ENCODE measurements around the gene NPW.
A peak's percentile ranks its signal among the peaks of the same experiment; 100 is the strongest.

Gene NPW

DNA sequence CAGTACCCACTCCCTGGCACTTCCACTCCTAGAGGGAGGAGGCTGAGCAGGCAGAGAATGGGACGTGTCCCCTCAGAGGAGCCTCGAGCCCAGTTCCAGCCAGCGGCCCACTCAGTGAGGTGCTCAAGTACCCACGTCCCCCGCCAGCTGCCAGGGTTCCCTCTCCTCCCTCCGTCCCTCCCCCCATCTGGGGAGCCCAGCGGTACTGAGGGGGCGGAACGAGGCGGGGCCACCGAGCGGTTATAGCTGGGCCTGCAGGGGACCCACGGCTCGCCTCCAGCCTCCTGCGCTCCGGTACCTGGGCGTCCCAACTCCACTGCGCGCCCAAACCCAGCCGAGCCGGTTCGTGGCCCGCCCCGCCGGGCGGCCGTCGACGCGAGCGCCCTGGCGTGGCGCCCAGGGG, at the start of gene NPW:
NPW (plus strand) TSS at position 268 of the 403 bp plus-strand sequence.
- no peak for DNase-seq (ENCODE audit: low read depth)

- DNase-seq (ENCODE audit: low read depth): peak; percentile 79
These were observed 47.6 kb upstream of the NPW start, which contains the start of gene TBL3 for GRCh38 chr16:1971796-1972489. Gene TBL3 (plus strand): TSS chr16:1972053. CDS start chr16:1972165, 112 bp downstream.

DNA sequence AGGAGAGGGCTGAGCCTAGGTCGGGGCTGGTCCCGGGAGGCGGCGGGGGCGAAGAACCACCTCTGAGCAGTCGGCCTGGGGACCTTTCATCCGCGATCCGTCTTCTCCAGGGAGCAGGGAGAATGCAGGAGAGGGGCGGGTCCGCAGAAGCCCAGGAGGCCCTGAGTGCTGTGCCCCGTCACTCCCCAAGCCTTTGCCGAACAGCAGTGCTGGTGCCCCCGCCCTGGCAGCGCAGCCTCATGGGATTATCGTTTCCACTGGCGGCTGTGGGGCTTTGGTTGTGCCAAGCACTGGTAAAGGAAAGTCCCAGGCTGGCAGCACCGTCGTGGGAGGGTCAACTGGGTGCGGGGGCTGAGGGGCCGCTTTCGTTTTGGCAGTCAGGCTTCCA, 47.1 kb upstream of the NPW start:
- DNase-seq (ENCODE audit: low read depth): no peak

GRCh38 chr16:1973461-1974156, 46.0 kb upstream of the NPW start:
- DNase-seq (ENCODE audit: low read depth): no peak

GRCh38 chr16:1974157-1975070, 45.2 kb upstream of the NPW start:
- no peak for DNase-seq (ENCODE audit: low read depth)

DNA sequence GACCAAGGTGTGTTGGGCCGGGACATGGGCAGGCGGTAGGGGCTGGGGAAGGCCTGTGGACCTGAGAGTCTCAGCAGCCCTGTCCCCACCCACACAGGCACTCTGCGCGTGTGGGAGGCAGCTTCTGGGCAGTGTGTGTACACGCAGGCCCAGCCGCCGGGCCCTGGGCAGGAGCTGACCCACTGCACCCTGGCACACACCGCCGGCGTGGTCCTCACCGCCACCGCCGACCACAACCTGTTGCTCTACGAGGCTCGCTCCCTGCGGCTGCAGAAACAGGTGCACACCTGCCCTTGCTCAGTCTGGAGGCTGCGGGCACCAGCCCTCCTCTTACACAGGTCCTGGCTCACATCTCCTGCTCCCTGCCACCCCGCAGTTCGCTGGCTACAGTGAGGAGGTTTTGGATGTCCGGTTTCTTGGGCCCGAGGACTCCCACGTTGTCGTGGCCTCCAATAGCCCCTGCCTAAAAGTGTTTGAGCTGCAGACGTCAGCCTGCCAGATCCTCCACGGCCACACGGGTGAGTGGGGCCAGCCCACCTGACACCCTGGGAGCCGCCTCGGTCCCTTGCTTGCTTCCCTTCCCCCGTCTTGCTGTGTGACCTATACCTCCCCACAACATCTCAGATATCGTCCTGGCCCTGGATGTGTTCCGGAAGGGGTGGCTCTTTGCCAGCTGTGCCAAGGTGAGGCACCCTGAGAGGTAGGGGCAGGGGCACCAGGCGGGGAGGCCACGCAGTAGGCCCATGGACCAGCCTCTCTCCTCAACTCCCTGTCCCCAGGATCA, 44.0 kb upstream of the NPW start:
- DNase-seq (ENCODE audit: low read depth): no peak

GRCh38 chr16:1976216-1976520, 43.4 kb upstream of the NPW start:
- no peak for DNase-seq (ENCODE audit: low read depth)

DNA sequence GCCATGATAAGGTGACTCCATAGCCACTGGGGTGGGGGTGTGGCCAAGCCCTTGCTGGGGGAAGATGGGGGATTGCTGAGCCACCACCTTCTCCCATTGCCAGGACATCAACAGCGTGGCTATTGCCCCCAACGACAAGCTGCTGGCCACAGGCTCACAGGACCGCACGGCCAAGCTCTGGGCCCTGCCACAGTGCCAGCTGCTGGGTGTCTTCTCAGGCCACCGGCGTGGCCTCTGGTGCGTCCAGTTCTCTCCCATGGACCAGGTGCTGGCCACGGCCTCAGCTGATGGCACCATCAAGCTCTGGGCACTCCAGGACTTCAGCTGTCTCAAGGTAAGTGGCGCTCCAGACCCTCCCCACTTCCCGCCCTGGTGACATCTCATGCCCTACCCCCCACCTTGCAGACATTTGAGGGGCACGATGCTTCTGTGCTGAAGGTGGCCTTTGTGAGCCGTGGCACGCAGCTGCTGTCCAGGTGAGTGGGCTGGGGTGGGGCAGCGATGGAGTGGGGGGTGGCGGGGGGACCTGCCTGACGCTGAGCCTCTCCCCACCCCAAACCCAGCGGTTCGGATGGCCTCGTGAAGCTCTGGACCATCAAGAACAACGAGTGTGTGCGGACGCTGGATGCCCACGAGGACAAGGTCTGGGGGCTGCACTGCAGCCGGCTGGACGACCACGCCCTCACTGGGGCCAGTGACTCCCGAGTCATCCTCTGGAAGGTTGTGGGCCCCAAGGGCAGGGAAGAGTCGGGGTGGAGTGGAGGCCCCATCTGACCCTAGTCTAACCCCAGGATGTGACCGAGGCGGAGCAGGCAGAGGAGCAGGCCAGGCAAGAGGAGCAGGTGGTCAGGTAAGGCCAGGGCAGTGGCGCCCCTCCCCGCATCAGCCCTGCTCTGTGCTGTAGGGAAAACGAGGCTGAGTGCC, 42.4 kb upstream of the NPW start:
- DNase-seq (ENCODE audit: low read depth): no peak

GRCh38 chr16:1977875-1978268, 41.7 kb upstream of the NPW start:
- no peak for DNase-seq (ENCODE audit: low read depth)

DNA sequence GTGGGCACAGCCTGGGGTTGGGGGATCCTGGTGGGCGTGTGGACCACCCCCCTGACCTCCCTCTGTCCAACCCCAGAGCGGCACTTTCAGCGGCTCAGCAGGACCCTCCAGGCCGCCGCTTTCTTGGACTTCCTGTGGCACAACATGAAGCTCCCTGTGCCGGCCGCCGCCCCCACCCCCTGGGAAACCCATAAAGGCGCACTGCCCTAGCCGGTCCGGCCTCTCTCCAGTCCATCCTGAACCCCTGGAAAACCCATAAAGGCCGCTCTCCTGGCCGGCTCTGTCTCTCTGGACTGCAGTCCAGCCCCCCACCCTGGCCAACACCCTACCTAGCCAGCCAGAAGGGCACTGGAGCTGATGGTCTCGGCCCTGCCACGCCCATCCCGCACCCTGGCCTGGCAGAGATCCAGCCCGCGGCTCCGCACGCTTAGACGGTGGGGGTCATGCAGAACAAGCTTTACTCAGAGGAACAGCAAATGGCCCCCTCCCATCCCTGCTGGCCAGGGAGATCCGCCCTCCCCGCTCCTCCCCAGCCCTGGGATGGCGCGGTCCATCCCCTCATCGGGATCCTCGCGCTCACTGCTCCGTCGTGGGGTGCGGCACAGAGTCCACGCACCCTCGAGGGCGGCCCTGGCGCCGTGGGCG, 41.0 kb upstream of the NPW start:
- no peak for DNase-seq (ENCODE audit: low read depth)

DNA sequence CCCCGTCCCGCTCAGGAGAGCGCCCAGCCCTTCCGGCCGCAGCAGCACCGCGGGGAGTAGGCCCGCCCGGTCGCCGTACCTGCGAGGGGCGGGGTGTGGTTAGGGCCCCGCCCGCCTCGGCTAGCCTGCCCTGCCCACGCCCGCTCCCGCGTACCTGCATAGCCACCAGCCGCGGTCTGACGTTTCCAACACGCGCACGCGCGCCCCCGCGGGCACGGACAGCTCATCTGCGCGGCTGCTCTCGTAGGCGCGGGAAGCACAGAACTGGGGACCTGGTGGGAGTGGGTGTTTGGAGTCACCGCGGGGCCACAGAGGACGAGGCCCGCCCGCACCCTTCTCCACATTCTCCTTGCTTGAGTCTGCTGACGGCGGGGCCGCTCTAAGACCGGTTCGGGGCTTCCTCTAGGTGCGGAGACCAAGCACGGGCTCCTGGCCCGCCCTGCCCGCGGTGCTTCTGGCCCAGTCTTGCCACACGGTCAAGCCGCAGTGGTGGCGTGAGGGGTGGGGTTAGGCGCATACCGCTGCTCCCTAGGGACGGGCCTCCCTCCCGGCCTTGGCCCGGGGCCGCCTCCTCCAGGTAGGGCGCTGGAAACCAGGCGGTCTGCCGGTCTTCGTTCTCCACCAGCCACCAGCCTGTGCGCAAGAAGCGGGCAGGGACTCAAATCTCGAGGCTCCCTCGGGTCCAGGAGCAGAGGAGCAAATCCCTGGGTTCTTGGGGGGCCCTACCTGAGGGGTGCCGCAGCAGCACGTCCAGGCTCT, 40.1 kb upstream of the NPW start:
- DNase-seq (ENCODE audit: low read depth): no peak

DNA sequence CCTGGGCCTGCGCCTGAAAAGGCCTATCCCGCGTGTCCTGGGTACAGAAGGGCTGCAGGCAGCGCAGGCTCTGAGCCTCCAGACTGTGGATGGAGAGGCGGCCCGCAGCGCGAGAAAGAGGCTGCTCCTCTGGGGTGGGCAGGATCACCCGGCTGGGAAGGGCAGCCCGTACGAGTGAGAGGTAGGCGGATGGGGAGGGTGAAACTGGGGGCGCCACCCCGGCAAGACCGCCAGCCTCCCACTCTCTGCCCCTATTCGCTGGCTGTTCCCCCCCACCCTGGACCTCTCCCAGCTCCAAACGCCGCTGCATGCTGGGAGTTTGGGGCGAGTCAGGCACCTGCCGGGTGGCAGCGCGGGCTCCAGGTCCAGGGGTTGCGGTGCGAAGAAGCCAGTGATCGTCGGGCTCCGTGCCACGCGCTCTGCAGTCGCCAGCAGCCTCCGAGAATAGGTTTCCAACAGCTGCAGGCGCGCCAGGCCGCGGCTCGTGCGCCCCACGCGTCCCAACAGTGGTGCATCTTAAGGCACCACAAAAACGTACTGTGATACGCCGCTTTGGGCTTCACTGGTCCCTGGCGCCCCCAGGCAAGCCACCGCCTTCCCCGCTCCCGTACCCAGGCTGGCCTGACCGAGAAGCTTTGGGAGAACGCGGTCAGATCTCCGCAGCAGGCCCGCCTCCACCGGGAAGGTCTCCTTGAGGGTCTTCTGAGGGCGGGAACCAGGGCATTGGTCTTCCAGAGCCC, 39.4 kb upstream of the NPW start:
- no peak for DNase-seq (ENCODE audit: low read depth)

DNA sequence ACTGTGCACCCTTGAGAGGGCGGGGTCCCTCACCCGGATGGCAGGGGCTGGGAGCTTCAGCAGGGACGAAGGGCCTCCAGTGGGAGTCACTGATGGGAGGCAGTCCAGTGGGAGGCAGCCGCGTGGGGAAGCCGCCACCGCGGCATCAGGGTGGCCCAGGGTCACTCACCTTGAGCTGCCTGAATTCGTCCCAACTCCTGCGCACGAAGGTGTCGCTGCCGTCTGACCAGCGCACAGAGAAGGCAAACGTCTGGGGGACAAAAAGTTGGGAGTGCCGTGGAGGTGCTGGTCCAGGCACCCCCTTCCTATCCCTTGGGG, 38.9 kb upstream of the NPW start:
- no peak for DNase-seq (ENCODE audit: low read depth)

- DNase-seq (ENCODE audit: low read depth): no peak
These were observed 38.2 kb upstream of the NPW start, which contains the start of gene NOXO1 for GRCh38 chr16:1981398-1981836. Gene NOXO1 (minus strand): TSS chr16:1981469. CDS start chr16:1981179, 290 bp downstream.

DNA sequence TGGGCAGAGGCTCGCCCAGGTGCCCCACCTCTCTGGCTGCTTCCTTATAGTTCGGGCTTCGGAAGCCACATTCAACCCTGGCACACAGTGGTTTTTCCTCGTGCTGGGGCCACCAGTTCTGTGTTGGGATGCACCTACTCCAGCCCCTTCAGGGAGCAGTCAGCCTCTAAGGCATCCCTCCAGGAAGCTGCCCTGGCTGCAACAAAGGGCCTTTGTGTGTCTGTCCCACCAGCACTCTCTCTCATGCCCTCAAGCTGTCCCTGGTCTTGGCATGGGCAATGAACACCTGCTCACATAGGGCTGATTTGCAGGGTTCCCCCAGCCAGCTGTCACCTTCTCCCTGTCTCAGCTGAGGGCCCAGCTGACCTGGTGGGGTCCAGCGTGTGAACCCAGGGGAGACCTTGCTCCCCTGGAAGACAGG, 37.6 kb upstream of the NPW start:
- no peak for DNase-seq (ENCODE audit: low read depth)

DNA sequence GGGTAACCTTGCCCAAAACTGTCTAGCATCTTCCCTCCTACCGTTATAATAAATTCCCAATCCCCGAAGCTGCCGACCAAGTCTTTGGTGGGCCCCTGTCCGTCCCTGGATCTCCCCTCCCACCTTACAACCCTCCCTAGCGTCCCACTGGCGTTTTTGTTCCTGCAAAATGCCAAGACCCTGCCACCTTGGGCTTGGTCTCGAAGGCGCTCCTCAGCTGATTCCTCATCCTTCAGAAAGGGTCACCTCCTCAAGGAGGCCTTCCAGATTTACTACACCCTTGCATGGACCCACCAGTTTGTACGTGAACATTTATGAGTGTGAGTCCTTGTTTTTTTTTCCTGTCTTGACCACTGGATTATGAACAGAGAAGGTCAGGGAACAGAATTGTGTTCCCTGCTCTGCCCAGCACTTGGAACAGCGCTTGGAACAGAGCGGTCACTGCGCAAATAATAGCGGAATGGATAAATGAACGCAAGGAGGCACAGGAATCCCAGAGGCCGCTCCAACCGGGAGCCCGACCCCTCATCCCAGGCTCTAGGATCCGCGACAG, 36.5 kb upstream of the NPW start:
- no peak for DNase-seq (ENCODE audit: low read depth)

DNA sequence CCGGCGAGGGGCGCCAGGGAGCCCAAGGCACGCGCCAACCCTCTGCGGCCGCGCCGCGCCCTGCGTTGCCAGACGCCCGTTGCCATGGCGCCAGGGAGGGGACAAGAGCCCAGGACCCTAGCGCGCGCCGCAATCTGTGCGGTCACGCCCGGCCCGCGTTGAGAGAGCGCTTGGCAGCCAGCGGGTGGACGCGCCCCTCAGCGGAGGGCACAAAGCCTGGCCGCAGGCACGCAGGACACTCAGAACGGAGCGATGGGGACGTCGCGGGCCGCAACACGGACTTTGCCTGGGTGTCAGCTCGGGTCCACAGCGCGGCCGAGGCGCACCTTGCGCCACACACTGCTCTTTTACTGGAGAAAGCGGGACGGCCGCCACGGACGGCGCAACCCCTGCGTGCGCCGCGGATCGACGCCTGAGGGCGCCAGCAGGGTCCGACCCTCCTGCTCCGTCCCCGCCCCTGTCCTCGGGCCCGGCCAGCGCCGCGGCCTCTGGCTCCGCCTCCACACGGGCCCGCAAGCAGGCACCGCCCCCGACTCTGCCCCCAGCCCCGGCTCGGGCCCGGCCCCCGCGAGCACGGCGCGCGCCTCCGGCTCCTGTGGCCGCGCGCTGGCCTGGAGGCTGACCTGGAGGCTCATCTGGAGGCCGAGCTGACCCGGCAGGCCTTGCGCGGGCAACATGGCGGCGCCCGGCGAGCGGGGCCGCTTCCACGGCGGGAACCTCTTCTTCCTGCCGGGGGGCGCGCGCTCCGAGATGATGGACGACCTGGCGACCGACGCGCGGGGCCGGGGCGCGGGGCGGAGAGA, 35.8 kb upstream of the NPW start, which contains the start of gene GFER:
GFER (plus strand) TSS at position 650 of the 803 bp plus-strand sequence; CDS start at position 676, 26 bp downstream.
- DNase-seq (ENCODE audit: low read depth): peak; percentile 86

Measured in fibroblast of the conjunctiva (primary cell).